H9 (cell line): ENCODE data around the gene TFAP2A. TPM values are rescaled to one million over a fixed set of nuclear protein-coding genes. Genes with fewer than 3 reads are reported as not detected.
A peak's percentile ranks its signal among the peaks of the same experiment; 100 is the strongest.

Experiments
- DNase-seq: peaks from one replicate; pipeline ENCODE4 v3.0.0-alpha.2; 2017
- H2AFZ ChIP-seq: one replicate; pipeline ENCODE4 v1.6.1; 2013; ENCODE audit warnings: mild to moderate bottlenecking, low read length, control low read depth, moderate library complexity
- H2AK5ac ChIP-seq: 2 replicates; pipeline ENCODE4 v1.6.1; 2013; ENCODE audit warnings: low read length, control low read depth, mixed read lengths; ENCODE audit not compliant: insufficient read length
- H2BK120ac ChIP-seq: one replicate; pipeline ENCODE4 v1.6.1; 2013; ENCODE audit warnings: low read depth, mild to moderate bottlenecking, low read length, control low read depth, inconsistent platforms; ENCODE audit not compliant: poor library complexity, severe bottlenecking
- H2BK12ac ChIP-seq: 2 replicates; pipeline ENCODE4 v1.6.1; 2013; ENCODE audit warnings: low read length, control low read depth, mixed read lengths, low read depth; ENCODE audit not compliant: insufficient read length
- H2BK15ac ChIP-seq: 2 replicates; pipeline ENCODE4 v1.6.1; 2013; ENCODE audit warnings: low read depth, low read length, control low read depth
- H2BK20ac ChIP-seq: one replicate; pipeline ENCODE4 v1.6.1; 2013; ENCODE audit warnings: low read depth, mild to moderate bottlenecking, low read length, control low read depth, inconsistent platforms; ENCODE audit not compliant: poor library complexity, severe bottlenecking
- H2BK5ac ChIP-seq: 2 replicates; pipeline ENCODE4 v1.6.1; 2013; ENCODE audit warnings: low read length, control low read depth, mixed read lengths; ENCODE audit not compliant: insufficient read length
- H3K14ac ChIP-seq: 2 replicates; pipeline ENCODE4 v1.6.1; 2013; ENCODE audit warnings: low read length, control low read depth; ENCODE audit not compliant: insufficient read depth
- H3K18ac ChIP-seq: 2 replicates; pipeline ENCODE4 v1.6.1; 2013; ENCODE audit warnings: low read depth, mild to moderate bottlenecking, mixed read lengths, low read length, control low read depth; ENCODE audit not compliant: insufficient read length
- H3K23ac ChIP-seq: 2 replicates; pipeline ENCODE4 v1.6.1; 2013; ENCODE audit warnings: low read length, control low read depth, mixed read lengths, low read depth; ENCODE audit not compliant: insufficient read length
- H3K23me2 ChIP-seq: 2 replicates; pipeline ENCODE4 v1.6.1; 2013; ENCODE audit warnings: low read depth, mild to moderate bottlenecking, mixed read lengths, low read length, control low read depth; ENCODE audit not compliant: insufficient read length, poor library complexity, severe bottlenecking
- H3K27ac ChIP-seq: 2 replicates; pipeline ENCODE4 v1.5.1; 2013; ENCODE audit warnings: low read length, control low read depth, mixed read lengths, low read depth; ENCODE audit not compliant: insufficient read length
- H3K27me3 ChIP-seq: 2 replicates; pipeline ENCODE4 v1.6.1; 2013; ENCODE audit warnings: low read length, control low read depth, inconsistent platforms; ENCODE audit not compliant: insufficient read depth
- H3K4ac ChIP-seq: 2 replicates; pipeline ENCODE4 v1.6.1; 2013; ENCODE audit warnings: low read depth, mild to moderate bottlenecking, control low read depth, inconsistent platforms, low read length, moderate library complexity
- H3K4me1 ChIP-seq: 2 replicates; pipeline ENCODE4 v1.6.1; 2013; ENCODE audit warnings: low read length, control low read depth, inconsistent platforms; ENCODE audit not compliant: insufficient read depth
- H3K4me2 ChIP-seq: 2 replicates; pipeline ENCODE4 v1.6.1; 2013; ENCODE audit warnings: low read length, control low read depth, mixed read lengths; ENCODE audit not compliant: insufficient read length, insufficient read depth
- H3K56ac ChIP-seq: 2 replicates; pipeline ENCODE4 v1.6.1; 2013; ENCODE audit warnings: low read depth, mild to moderate bottlenecking, mixed read lengths, low read length, control low read depth; ENCODE audit not compliant: insufficient read length
- H3K79me1 ChIP-seq: 2 replicates; pipeline ENCODE4 v1.6.1; 2013; ENCODE audit warnings: low read depth, mild to moderate bottlenecking, moderate library complexity, low read length, control low read depth, inconsistent platforms; ENCODE audit not compliant: insufficient read depth, poor library complexity, severe bottlenecking
- H3K79me2 ChIP-seq: 2 replicates; pipeline ENCODE4 v1.6.1; 2013; ENCODE audit warnings: low read length, control low read depth, inconsistent platforms; ENCODE audit not compliant: insufficient read depth
- H3K9ac ChIP-seq: 2 replicates; pipeline ENCODE4 v1.6.1; 2013; ENCODE audit warnings: low read length, control low read depth, mixed read lengths; ENCODE audit not compliant: insufficient read length; ENCODE audit errors: extremely low read depth
- H3K9me3 ChIP-seq: one replicate; pipeline ENCODE4 v1.6.1; 2013; ENCODE audit warnings: low read depth, low read length, inconsistent platforms; ENCODE audit not compliant: control insufficient read depth
- H3T11ph ChIP-seq: one replicate; pipeline ENCODE4 v1.6.1; 2013; ENCODE audit warnings: mild to moderate bottlenecking, low read length, control low read depth, inconsistent platforms
- H4K20me1 ChIP-seq: one replicate; pipeline ENCODE4 v1.6.1; 2013; ENCODE audit not compliant: control insufficient read depth, insufficient read length, insufficient read depth
- H4K5ac ChIP-seq: 2 replicates; pipeline ENCODE4 v1.6.1; 2013; ENCODE audit warnings: low read depth, mild to moderate bottlenecking, mixed read lengths, low read length, control low read depth; ENCODE audit not compliant: insufficient read length
- H4K8ac ChIP-seq: replicated peaks from 2 replicates; pipeline ENCODE4 v1.6.1; 2013; ENCODE audit warnings: low read length, control low read depth, mixed read lengths, low read depth; ENCODE audit not compliant: insufficient read length
- H4K91ac ChIP-seq: 2 replicates; pipeline ENCODE4 v1.6.1; 2013; ENCODE audit warnings: low read depth, mild to moderate bottlenecking, moderate library complexity, mixed read lengths, low read length, control low read depth; ENCODE audit not compliant: insufficient read length
- H3K27ac Mint-ChIP-seq, 3 experiments: 2 replicates in 2 of 3; 3 replicates in 1 of 3; pipeline ENCODE4 v1.8.0; 2020 to 2021; ENCODE audit warnings: mixed read lengths in 3 of 3, mild to moderate bottlenecking in 1 of 3, moderate library complexity in 1 of 3
- H3K27me3 Mint-ChIP-seq: 2 replicates; pipeline ENCODE4 v1.8.0; 2021; ENCODE audit warnings: low read depth, mild to moderate bottlenecking, moderate library complexity, mixed read lengths
- H3K36me3 Mint-ChIP-seq, 3 experiments: 2 replicates in 2 of 3; 3 replicates in 1 of 3; pipeline ENCODE4 v1.8.0; 2020 to 2021; ENCODE audit warnings: low read depth in 3 of 3, mixed read lengths in 3 of 3; ENCODE audit not compliant: insufficient read depth in 1 of 3
- H3K4me1 Mint-ChIP-seq, 2 experiments: 2 replicates each; pipeline ENCODE4 v1.8.0; 2020; ENCODE audit warnings: mixed read lengths in 2 of 2
- H3K4me3 Mint-ChIP-seq, 2 experiments: 2 replicates in 1 of 2; 3 replicates in 1 of 2; pipeline ENCODE4 v1.8.0; 2020 to 2021; ENCODE audit warnings: mild to moderate bottlenecking in 2 of 2, mixed read lengths in 2 of 2, moderate library complexity in 1 of 2
- H3K9me3 Mint-ChIP-seq, 2 experiments: 2 replicates in 1 of 2; 3 replicates in 1 of 2; pipeline ENCODE4 v1.8.0; 2020; ENCODE audit warnings: mild to moderate bottlenecking in 2 of 2, mixed read lengths in 2 of 2, moderate library complexity in 1 of 2
- CTCF ChIP-seq: fragments of 200-600 bp; sonication (generic); conservative IDR thresholded peaks from 3 replicates; pipeline ENCODE4 v1.8.0; 2021; ENCODE audit warnings: antibody characterized with exemption, mild to moderate bottlenecking
- WGBS: extraction: QIAGEN DNeasy Blood & Tissue Kit; methylation state at CpG from one replicate; pipeline ENCODE4 v1.1.7; 2013; ENCODE audit warnings: missing lambda C conversion rate, low lambda C conversion rate, mixed read lengths; ENCODE audit not compliant: insufficient read length; ENCODE audit errors: extremely low coverage; 5-methylcytosine and 5-hydroxymethylcytosine counted together
- total RNA-seq: library from RNA; stranded (reverse); gene quantifications from 2 replicates; pipeline ENCODE4 v1.2.1, GENCODE V29; 2021

The TFAP2A gene
- total RNA-seq, 1 experiment from 2014 or later: 2.6 TPM

GRCh38 chr6:10381133-10381829, 33.6 kb downstream of the TFAP2A start:
- Mint-ChIP-seq H3K27ac (no peak overlapping the region), H3K4me1 (peaks cover 42 to 47% of the 10 kb centered on the region in 2 experiments), H3K4me3 (peak overlapping the region; percentile 15 to 72; a peak in 4 of 5 replicates), H3K27me3 (peaks cover 96% of the 10 kb centered on the region), H3K36me3 (no peaks in the 10 kb centered on the region), H3K9me3 (no peaks in the 10 kb centered on the region; a peak in 1 of 5 replicates)
- Histone ChIP-seq H3T11ph (no peak overlapping the region), H3K4me1 (no peaks in the 10 kb centered on the region), H4K91ac (no peak overlapping the region), H3K79me1 (no peaks in the 10 kb centered on the region), H4K5ac (no peak overlapping the region), H2AFZ (no peak overlapping the region), H2BK5ac (no peak overlapping the region), H3K9ac (no peak overlapping the region), H3K18ac (no peak overlapping the region), H3K4ac (no peak overlapping the region), H2BK12ac (no peak overlapping the region), H2AK5ac (no peak overlapping the region), H2BK15ac (no peak overlapping the region), H3K27me3 (peaks cover 59% of the 10 kb centered on the region), H3K23me2 (peaks cover 2% of the 10 kb centered on the region), H3K14ac (no peak overlapping the region), H3K79me2 (no peaks in the 10 kb centered on the region), H3K4me2 (peak overlapping the region; percentile 9), H3K56ac (no peak overlapping the region), H3K27ac (no peak overlapping the region), H3K9me3 (no peaks in the 10 kb centered on the region), H4K20me1 (peaks cover 3% of the 10 kb centered on the region), H4K8ac (no peak overlapping the region), H2BK120ac (no peak overlapping the region), H3K23ac (no peak overlapping the region), H2BK20ac (no peak overlapping the region)
- no CpG with 5 or more reads among the region's 34 CpGs for WGBS
- DNase-seq: peak; percentile 76
- TF ChIP-seq CTCF: peak; percentile 55
